Hindlimb muscle (tissue), 1 donor: Measurements from ENCODE around the gene TNFSF11. TPM values are rescaled to one million over a fixed set of nuclear protein-coding genes. Genes with fewer than 3 reads are reported as not detected.
A peak's percentile ranks its signal among the peaks of the same experiment; 100 is the strongest.
"Not testable (repeated sequence)": the region's sequence is repeated elsewhere in the genome, so short reads cannot be mapped to it uniquely, and the experiment has no call there.

ENCODE experiments used
- DNase-seq: peaks from one replicate; pipeline ENCODE4 v3.0.0-alpha.2; 2013
- polyA plus RNA-seq: library from polyadenylated mRNA; unstranded; fragments of 120-200 nt; gene quantifications from one replicate; pipeline ENCODE4 v1.2.1, GENCODE V29; 2013; ENCODE audit not compliant: insufficient read length

The TNFSF11 gene
- polyA plus RNA-seq, 1 donor = not detected

- DNase-seq = not testable (repeated sequence)
Measured at GRCh38 chr13:42560320-42560719, 13.6 kb upstream of the TNFSF11 start.

GRCh38 chr13:42561752-42562467 is 12.0 kb upstream of the TNFSF11 start:
- DNase-seq = no peak

GRCh38 chr13:42567906-42568305 is 6.0 kb upstream of the TNFSF11 start:
- DNase-seq = no peak

- no peak for DNase-seq
Measured at GRCh38 chr13:42569576-42570344, 4.2 kb upstream of the TNFSF11 start.

- no peak for DNase-seq
Measured at GRCh38 chr13:42571895-42572294, 2.1 kb upstream of the TNFSF11 start.

- no peak for DNase-seq
Measured at GRCh38 chr13:42574435-42575311, 721 bp downstream of the TNFSF11 start.

GRCh38 chr13:42575938-42576337 is 2.0 kb downstream of the TNFSF11 start:
- no peak for DNase-seq

GRCh38 chr13:42577538-42577937 is 3.6 kb downstream of the TNFSF11 start:
- DNase-seq = no peak

- DNase-seq = no peak
Measured at GRCh38 chr13:42580644-42581043, 6.7 kb downstream of the TNFSF11 start.

GRCh38 chr13:42581427-42581826 is 7.5 kb downstream of the TNFSF11 start:
- DNase-seq = no peak

- no peak for DNase-seq
Measured at GRCh38 chr13:42591602-42592001, 17.6 kb downstream of the TNFSF11 start.

GRCh38 chr13:42592915-42593900 is 19.3 kb downstream of the TNFSF11 start:
- no peak for DNase-seq

GRCh38 chr13:42594481-42595252 is 20.7 kb downstream of the TNFSF11 start:
- peak; percentile 75 for DNase-seq

- DNase-seq = no peak
Measured at GRCh38 chr13:42595253-42595571, 21.3 kb downstream of the TNFSF11 start.

- no peak for DNase-seq
Measured at GRCh38 chr13:42597505-42597904, 23.6 kb downstream of the TNFSF11 start.

- DNase-seq = no peak
Measured at GRCh38 chr13:42600943-42601342, 27.0 kb downstream of the TNFSF11 start.

- DNase-seq = no peak
Measured at GRCh38 chr13:42602906-42603305, 29.0 kb downstream of the TNFSF11 start.

GRCh38 chr13:42603571-42603970 is 29.6 kb downstream of the TNFSF11 start:
- DNase-seq = no peak

- DNase-seq = no peak
Measured at GRCh38 chr13:42607546-42607945, 33.6 kb downstream of the TNFSF11 start.

GRCh38 chr13:42610649-42611048 is 36.7 kb downstream of the TNFSF11 start:
- DNase-seq = no peak
